Astrocyte of the cerebellum (primary cell): ENCODE results near the gene DLK2.
A peak's percentile ranks its signal among the peaks of the same experiment; 100 is the strongest.

ENCODE experiments used
- DNase-seq: peaks from one replicate; pipeline ENCODE4 v3.0.0-alpha.2; 2011; ENCODE audit warnings: low read depth
- H3K4me3 ChIP-seq: 2 replicates; pipeline ENCODE4 v1.5.1; 2011; ENCODE audit warnings: mild to moderate bottlenecking, low read depth, low read length, moderate library complexity
- in situ Hi-C: cut with HindIII; loops from 2 replicates; pipeline ENCODE4 v1.10.0; 2017; ENCODE audit warnings: low sequenced_read_pairs
- TF ChIP-seq, protein P1 (sequence below): IDR thresholded peaks from 2 replicates; pipeline ENCODE4 v1.5.1; 2012; ENCODE audit warnings: low read length, low read depth, moderate library complexity, mild to moderate bottlenecking; ENCODE audit errors: missing control alignments

The DLK2 gene

DNA sequence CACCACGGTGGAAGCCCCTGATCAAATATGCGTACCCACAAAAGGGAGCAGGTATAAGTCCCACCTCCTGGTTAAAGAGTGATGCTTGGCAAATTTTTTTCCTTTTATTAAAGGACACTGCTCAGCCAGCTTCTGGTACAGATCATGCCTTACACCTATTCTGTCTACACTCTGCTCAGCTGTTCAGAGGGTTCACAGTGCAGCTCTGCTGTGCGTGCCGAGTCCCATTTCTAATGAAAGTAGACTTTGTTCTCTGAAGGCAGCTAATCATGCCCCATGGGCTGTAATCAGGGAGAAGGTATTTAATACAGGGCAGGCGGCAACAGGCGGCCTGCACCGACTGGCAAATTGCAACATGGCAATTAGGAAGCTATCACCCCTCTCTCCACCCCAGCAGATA lies 38.5 kb upstream of the DLK2 start:
- no peak overlapping the region for H3K4me3 ChIP-seq
- TF ChIP-seq, protein P1, sequence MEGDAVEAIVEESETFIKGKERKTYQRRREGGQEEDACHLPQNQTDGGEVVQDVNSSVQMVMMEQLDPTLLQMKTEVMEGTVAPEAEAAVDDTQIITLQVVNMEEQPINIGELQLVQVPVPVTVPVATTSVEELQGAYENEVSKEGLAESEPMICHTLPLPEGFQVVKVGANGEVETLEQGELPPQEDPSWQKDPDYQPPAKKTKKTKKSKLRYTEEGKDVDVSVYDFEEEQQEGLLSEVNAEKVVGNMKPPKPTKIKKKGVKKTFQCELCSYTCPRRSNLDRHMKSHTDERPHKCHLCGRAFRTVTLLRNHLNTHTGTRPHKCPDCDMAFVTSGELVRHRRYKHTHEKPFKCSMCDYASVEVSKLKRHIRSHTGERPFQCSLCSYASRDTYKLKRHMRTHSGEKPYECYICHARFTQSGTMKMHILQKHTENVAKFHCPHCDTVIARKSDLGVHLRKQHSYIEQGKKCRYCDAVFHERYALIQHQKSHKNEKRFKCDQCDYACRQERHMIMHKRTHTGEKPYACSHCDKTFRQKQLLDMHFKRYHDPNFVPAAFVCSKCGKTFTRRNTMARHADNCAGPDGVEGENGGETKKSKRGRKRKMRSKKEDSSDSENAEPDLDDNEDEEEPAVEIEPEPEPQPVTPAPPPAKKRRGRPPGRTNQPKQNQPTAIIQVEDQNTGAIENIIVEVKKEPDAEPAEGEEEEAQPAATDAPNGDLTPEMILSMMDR, result no peak
- DNase-seq, result no peak
- in situ Hi-C loops, result no loop called here

DNA sequence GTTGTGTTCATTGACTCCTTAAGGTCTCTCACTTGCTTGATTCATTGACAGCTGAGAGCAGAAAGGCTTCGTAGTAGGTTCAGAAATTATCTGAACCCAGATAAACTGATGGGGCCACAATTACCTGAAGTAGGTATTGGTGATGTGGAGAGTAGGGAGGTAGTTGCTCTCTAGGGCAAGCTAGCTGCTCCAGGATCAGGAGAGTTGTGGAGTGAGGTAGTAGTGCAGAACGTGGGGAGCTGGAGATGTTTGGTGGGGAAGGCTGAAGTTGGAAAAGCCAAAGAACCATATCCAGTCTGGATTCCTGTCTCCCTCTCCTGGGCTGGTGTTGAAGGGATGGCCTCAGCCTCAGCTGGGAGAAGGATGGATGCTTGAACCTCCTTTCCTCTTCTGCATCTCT lies 37.9 kb upstream of the DLK2 start:
- no peak overlapping the region for H3K4me3 ChIP-seq
- TF ChIP-seq, protein P1, result no peak
- no peak for DNase-seq
- in situ Hi-C loops, result no loop called here

DNA sequence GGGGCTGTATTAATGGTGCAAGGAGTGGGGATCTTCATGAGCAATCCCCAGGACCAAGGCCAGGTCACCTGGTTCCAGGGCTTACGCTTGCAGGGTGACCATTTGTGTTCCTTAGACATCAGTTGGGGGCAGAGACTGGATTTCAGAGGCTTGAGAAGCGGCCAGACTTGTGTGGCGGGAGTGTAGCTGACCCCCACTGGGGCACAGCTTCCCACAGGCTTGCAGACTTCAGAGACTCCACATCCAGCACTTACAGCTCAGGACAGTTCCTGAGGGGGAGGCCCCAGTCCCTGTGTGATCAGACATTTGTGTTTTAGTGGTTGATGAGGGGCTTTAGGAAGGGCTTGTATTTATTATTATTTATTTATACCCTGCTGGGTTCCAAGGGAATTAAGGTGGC lies 37.3 kb upstream of the DLK2 start:
- H3K4me3 ChIP-seq, result no peak overlapping the region
- TF ChIP-seq, protein P1, result no peak
- in situ Hi-C loops, result no loop called here
- peak; percentile 50 for DNase-seq

DNA sequence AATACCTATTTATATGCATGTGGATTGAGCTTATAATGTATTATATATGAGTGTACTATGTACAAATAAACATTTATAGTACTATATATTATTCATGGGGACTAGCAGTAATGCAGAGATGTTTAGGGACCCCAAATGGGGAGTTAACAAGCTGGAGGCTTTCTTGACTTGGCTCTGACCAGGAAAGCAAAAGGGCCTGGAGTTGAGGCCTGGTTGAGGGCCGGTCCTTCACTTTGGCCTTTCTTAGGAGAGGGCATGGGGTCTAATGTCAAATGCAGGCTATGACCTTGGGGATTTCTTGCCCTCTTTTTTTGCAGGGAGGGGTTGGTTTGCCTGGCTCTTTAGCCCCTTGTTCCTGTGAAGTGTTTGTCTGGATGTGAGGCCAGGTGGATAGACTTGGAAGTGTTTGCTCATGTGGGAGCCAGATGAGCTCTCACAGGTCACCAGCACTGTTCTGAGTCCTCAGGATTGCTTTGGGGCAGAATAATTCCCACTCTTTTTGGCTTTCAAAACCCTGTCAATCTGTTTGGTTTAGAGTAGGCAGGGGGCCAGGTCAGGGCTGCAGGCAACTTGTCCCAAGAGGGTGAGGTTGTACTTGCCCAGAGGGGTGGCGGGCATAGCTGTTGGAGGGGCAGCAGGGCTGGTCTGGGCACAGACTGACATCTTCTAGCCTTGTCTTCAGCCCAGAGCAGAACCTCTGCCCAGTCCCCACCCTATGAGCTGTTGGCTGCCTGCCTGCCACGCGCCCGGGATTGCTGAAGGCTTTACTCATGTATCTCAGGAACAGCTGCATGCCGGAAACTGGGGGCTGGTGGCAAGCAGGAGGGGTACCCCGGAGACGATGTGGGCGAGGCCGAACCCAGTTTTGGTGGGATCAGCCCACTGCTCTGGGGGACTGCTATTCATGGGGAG lies 36.7 kb upstream of the DLK2 start:
- no peak overlapping the region for H3K4me3 ChIP-seq
- TF ChIP-seq, protein P1, result no peak
- peak; percentile 37 for DNase-seq
- in situ Hi-C loops, result no loop called here

DNA sequence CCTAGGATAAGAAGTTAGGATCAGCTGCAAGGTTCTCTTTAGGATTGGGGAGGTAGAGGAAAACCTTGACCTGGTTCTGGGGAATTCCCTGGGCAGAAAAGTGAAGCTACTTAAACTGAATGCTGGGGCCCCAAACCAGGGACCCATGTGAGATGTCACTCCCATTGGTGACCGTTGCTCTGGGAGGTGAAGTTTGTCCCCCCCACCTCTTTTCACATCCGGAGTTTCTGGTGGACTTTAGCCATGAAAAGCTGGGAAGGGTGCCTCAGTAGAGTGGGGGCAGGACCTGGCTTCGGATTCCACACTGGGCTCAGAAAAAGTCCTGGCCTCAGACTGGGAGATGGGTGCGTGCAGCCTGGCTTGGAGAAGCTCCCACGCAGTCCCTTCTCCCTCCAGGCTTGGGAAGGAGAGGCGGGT lies 35.2 kb upstream of the DLK2 start:
- in situ Hi-C loops, result no loop called here
- DNase-seq, result no peak
- H3K4me3 ChIP-seq, result no peak overlapping the region
- TF ChIP-seq, protein P1, result no peak

DNA sequence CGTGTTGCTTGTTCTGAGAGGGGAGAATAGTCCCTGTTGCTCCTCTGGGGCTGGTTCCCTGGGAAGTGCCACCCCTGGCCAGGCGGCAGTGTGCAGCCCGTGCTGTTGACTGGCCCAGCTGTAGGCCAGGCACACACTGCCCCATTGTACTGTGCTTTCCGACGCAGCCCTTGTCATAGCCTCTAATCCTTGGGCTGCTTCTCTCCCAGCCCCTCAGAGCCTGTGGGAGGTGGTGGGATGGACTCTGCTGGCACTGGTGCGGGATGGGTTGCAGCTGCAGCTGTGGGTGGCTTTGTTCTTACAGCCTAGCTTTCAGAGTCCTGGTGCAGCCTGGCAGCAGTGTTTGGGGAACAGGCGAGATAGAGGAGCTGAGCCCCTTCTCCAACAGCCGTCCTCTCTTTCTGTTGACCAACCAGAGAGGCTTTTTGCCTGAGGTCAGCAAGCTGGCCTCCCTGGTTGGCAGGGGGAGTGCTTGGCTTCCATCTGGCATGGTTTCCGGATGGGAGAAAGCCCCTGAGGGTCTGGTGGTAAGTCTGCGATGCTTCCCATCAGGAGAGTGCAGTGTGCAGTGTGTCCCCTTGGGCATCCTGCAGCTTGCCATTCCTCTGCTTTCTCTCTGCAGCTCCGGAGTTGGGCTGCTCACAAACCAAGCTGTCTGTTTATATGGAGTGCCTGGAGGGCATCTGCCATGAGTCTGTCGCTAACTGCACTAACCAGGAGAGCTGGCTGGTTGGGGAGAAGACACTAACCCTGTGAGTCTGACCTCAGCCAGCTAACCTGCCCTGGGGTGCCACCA lies 34.1 kb upstream of the DLK2 start:
- no peak for DNase-seq
- TF ChIP-seq, protein P1, result no peak
- H3K4me3 ChIP-seq, result no peak overlapping the region
- in situ Hi-C loops, result no loop called here
